PC-3 (cell line): Measurements from ENCODE around the gene VPS9D1.

Source experiments
- CTCF ChIP-seq: fragments of 300-600 bp; sonication (generic); conservative IDR thresholded peaks from 2 replicates; pipeline ENCODE4 v1.5.1; 2017; ENCODE audit warnings: antibody characterized with exemption, low read depth, mild to moderate bottlenecking, low read length
- EZH2 ChIP-seq: fragments of 300-600 bp; sonication (generic); IDR thresholded peaks from one replicate; pipeline ENCODE4 v1.6.1; 2017; ENCODE audit warnings: antibody characterized with exemption, mild to moderate bottlenecking, low read length; ENCODE audit not compliant: unreplicated experiment

DNA sequence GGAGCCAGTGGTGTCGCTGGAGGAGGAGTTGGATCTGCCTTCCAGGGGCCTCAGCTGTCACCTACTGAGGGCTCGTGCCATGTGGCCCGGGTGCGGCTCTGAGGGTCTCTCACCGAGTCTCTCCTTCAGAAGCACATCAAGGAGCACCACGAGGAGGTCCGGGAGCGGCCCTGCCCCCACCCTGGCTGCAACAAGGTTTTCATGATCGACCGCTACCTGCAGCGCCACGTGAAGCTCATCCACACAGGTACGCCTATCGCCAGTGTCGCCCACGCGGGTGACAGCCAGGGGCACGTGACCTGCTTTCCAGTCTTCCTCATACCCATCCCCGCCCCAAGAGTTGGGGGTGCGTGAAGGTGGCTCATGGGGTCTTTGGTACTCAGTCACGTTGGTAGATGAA is 13.1 kb upstream of the VPS9D1 start:
- no peak for TF ChIP-seq CTCF
- no peak for TF ChIP-seq EZH2
